Brain microvascular endothelial cell (primary cell): ENCODE results near the gene IL2RA.

Experiments used
- DNase-seq: peaks from one replicate; pipeline ENCODE4 v3.0.0-alpha.2; 2020
- H3K27ac ChIP-seq: fragments of 250-450 bp; sonication (Bioruptor Pico); 2 replicates; pipeline ENCODE4 v1.5.1; 2020; ENCODE audit warnings: mild to moderate bottlenecking, moderate library complexity
- H3K27me3 ChIP-seq: fragments of 250-450 bp; sonication (Bioruptor Pico); replicated peaks from 2 replicates; pipeline ENCODE4 v1.5.1; 2020; ENCODE audit warnings: mild to moderate bottlenecking
- H3K36me3 ChIP-seq: fragments of 250-450 bp; sonication (Bioruptor Pico); replicated peaks from 2 replicates; pipeline ENCODE4 v1.5.1; 2020; ENCODE audit warnings: mild to moderate bottlenecking
- H3K4me3 ChIP-seq: 2 replicates; pipeline ENCODE4 v1.5.1; 2011; ENCODE audit warnings: low read depth, mild to moderate bottlenecking, control low read depth, low read length, moderate library complexity
- in situ Hi-C: cut with HindIII; loops from 2 replicates; pipeline ENCODE4 v1.10.0; 2017; ENCODE audit warnings: low sequenced_read_pairs, low pct_ligation_motif_present
- TF ChIP-seq, protein P1 (sequence below): IDR thresholded peaks from 2 replicates; pipeline ENCODE4 v1.5.1; 2011; ENCODE audit warnings: low read depth, mild to moderate bottlenecking, moderate library complexity, low read length, control low read depth, inconsistent platforms; ENCODE audit errors: missing control alignments

Gene IL2RA

DNA sequence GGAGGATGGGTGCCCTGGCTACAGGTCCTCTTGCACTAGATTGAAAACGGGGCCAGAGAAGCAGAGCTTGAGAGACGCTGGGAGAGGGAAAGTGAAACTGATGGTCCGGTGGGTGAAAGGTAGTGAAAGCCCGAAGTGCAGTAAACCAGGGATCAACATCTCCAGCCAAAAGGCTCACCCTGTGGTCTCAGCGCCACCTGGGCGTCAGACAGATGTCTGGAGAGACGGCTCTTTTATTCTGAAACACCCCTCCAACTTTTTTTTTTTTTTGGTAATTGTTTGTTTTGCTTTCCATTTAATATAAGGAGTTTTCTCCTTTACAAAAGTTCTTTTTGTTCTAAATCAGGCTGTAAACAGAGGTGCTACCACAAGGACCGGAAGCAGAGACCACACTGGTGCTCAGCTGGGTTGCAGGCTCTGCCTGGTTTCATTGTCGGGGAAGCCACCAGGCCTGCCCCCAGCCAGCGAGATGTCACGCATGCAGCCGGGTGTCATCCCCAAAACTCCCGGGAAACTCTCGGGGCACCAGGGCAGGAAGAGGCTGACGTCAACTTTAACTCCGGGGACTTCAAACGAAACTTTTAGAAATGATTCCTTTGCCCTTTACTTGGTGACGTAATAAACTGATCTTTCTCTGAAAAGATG, 11.2 kb downstream of the IL2RA start:
- TF ChIP-seq, protein P1, sequence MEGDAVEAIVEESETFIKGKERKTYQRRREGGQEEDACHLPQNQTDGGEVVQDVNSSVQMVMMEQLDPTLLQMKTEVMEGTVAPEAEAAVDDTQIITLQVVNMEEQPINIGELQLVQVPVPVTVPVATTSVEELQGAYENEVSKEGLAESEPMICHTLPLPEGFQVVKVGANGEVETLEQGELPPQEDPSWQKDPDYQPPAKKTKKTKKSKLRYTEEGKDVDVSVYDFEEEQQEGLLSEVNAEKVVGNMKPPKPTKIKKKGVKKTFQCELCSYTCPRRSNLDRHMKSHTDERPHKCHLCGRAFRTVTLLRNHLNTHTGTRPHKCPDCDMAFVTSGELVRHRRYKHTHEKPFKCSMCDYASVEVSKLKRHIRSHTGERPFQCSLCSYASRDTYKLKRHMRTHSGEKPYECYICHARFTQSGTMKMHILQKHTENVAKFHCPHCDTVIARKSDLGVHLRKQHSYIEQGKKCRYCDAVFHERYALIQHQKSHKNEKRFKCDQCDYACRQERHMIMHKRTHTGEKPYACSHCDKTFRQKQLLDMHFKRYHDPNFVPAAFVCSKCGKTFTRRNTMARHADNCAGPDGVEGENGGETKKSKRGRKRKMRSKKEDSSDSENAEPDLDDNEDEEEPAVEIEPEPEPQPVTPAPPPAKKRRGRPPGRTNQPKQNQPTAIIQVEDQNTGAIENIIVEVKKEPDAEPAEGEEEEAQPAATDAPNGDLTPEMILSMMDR: peak; percentile 25
- DNase-seq: peak; percentile 12
- H3K27ac ChIP-seq: no peak overlapping the region
- peak overlapping the region; percentile 35 for H3K4me3 ChIP-seq
- H3K36me3 ChIP-seq: no peaks in the 10 kb centered on the region
- in situ Hi-C loops: no loop called here
- H3K27me3 ChIP-seq: no peaks in the 10 kb centered on the region

DNA sequence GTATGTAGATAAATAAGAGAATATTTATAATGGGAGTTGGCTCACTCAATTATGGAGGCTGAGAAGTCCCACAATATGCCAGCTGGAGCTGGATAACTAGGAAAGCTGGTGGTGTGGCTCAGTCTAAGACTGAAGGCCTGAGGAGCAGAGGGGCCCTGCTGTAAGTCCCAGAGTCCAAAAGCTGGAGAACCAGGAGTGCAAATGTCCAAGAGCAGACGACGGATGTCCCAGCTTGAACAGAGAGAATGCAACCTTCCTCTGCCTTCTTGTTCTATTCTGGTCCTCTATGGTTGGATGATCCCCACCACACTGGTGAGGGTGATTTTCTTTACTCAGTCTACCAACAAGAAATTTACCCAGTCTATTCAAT, 13.2 kb downstream of the IL2RA start:
- TF ChIP-seq, protein P1: no peak
- H3K27me3 ChIP-seq: no peaks in the 10 kb centered on the region

DNA sequence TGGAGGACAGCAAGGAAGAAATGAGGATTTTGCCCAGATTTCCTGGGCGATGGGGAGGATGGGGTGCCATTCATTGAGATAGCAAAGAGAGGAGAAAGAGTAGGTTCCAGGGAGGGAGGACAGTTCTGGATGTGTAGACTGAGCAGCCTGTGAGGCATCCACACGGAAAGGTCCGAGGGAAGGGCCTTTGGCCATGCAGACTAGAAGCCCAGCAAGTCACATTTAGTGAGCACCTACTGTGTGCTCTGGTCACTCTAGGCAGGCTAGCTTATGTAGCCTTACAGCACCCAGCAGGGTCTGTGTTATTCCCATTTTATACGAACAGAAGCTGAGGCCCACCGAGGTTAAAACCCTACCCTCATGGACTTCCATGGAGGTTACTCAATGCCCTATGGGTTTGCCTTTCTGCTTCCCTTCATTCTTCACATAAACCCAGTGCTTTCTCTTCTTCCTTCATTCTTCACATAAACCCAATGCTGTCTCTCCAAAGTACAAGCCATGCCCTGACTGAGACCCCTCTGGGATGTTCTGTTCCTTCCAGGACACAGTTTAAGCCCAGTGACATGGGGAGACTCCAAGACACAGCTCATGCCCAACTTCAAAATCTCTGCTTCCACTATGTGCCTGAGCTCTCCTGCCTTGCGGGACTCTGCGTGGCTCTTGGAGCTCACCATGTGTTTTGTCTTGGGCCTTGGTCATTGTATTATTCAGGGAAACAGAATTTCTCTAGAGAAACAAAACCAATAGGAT, 13.7 kb downstream of the IL2RA start:
- TF ChIP-seq, protein P1: no peak
- H3K36me3 ChIP-seq: no peaks in the 10 kb centered on the region
- H3K4me3 ChIP-seq: no peak overlapping the region
- no peak overlapping the region for H3K27ac ChIP-seq
- no peak for DNase-seq
- H3K27me3 ChIP-seq: no peaks in the 10 kb centered on the region
- in situ Hi-C loops: no loop called here

More for the DNA sequence above, 13.2 kb downstream of the IL2RA start:
- Histone ChIP-seq H3K4me3 (no peak overlapping the region), H3K36me3 (no peaks in the 10 kb centered on the region), H3K27ac (no peak overlapping the region)
- DNase-seq: no peak
- in situ Hi-C loops: no loop called here

DNA sequence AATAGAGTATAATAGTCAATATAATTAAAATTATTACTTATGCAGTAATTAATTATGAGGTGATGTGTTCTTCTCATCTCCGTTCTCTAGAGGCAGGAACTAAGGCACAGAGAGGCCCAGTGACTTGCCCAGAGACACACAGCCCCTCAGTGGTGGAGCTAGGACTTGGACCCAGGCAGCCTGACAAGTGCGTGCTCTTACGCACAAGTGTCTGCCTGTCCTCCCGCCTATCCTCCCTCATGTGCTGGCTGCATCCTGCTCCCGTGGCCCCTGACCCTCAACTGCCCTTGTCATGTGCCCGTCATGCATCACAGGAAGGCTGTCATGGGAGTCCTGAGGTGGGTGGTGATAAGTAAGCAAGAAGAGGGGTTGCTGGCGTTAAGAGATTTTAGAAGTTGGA, 14.3 kb downstream of the IL2RA start:
- Histone ChIP-seq H3K27me3 (no peaks in the 10 kb centered on the region), H3K27ac (no peak overlapping the region)

DNA sequence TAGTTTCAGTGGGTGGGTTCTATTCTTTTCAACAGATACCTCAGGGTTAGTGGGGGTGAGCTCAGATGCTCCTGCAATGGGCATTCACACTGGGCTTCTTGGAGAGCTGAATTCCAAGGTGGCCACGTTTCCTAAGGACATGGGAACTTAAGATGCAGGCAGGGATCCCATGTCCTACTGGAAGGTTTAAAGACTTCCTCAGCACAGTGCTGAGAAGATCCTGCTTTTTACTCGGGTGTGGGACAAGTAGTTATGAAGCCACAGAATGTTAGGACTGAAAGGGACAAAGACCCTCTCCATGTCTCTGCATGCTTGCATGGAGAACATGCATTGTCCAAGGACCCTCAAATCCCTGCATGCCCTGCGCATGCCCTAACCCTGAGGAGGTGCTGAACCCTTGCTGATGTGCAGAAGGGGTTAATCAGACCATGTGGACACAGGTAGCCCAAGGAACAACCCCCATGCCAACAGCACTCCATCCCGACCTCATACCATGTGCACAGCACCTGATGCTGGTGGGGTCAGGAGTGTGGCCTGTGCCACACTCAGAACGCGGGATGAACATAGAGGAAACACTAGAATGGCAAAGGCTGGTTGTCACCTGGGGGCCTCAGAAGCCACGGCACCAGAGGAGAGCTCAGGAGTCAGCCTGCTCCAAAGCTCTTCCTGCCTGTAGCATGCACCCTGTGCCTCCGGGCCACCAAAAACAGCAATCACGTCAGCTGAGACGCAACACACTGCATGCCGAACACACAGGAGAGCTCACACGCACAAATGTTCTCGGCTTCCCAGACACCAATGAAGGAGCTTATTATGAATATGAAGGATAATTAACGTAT, 15.2 kb downstream of the IL2RA start:
- DNase-seq: no peak
- Histone ChIP-seq H3K36me3 (no peaks in the 10 kb centered on the region), H3K4me3 (no peak overlapping the region), H3K27ac (no peak overlapping the region), H3K27me3 (no peaks in the 10 kb centered on the region)
- in situ Hi-C loops: no loop called here
- TF ChIP-seq, protein P1: no peak

More for the DNA sequence above, 14.3 kb downstream of the IL2RA start:
- Histone ChIP-seq H3K36me3 (no peaks in the 10 kb centered on the region), H3K4me3 (no peak overlapping the region)
- in situ Hi-C loops: no loop called here
- TF ChIP-seq, protein P1: no peak
- DNase-seq: no peak
